HepG2 (cell line): Measurements from ENCODE around the gene ARL17A.
"Not testable (repeated sequence)": the region's sequence is repeated elsewhere in the genome, so short reads cannot be mapped to it uniquely, and the experiment has no call there.

ENCODE experiments used
- ELF1 ChIP-seq: sonication (generic); formaldehyde crosslinking; IDR thresholded peaks from 2 replicates; pipeline ENCODE4 v1.4.0; 2020; ENCODE audit warnings: missing genetic modification reagents
- KAT7 ChIP-seq: IDR thresholded peaks from 2 replicates; pipeline ENCODE4 v1.6.1; 2018; ENCODE audit warnings: borderline replicate concordance, missing compliant biosample characterization
- PAX8 ChIP-seq: sonication (generic); formaldehyde crosslinking; IDR thresholded peaks from 2 replicates; pipeline ENCODE4 v1.8.0; 2022; ENCODE audit warnings: mild to moderate bottlenecking, missing genetic modification reagents, borderline replicate concordance
- ZNF180 ChIP-seq: sonication (generic); formaldehyde crosslinking; IDR thresholded peaks from 2 replicates; pipeline ENCODE4 v1.4.0; 2020; ENCODE audit warnings: low read depth, missing genetic modification reagents, borderline replicate concordance
- ZNF20 ChIP-seq: sonication (generic); formaldehyde crosslinking; IDR thresholded peaks from 2 replicates; pipeline ENCODE4 v1.4.0; 2020; ENCODE audit warnings: mild to moderate bottlenecking, moderate library complexity, missing genetic modification reagents
- ZNF792 ChIP-seq: IDR thresholded peaks from 2 replicates; pipeline ENCODE4 v1.6.1; 2016
- TF ChIP-seq, protein P1 (sequence below): sonication (generic); formaldehyde crosslinking; IDR thresholded peaks from 2 replicates; pipeline ENCODE4 v1.5.0; 2020; ENCODE audit warnings: mild to moderate bottlenecking, missing genetic modification reagents, moderate library complexity
- TF ChIP-seq, protein P2 (sequence below), 2 experiments: sonication (generic) in 1 of 2; formaldehyde crosslinking in 1 of 2; IDR thresholded peaks; 2 replicates each; pipeline versions ENCODE4 v1.4.0 to v1.6.1; 2018 to 2020; ENCODE audit warnings: missing genetic modification reagents in 2 of 2, borderline replicate concordance in 1 of 2, low read depth in 1 of 2, mild to moderate bottlenecking in 1 of 2, missing biosample characterization in 1 of 2
- TF ChIP-seq, protein P3 (sequence below): sonication (generic); formaldehyde crosslinking; IDR thresholded peaks from 2 replicates; pipeline ENCODE4 v1.5.1; 2020; ENCODE audit warnings: mild to moderate bottlenecking, missing genetic modification reagents, moderate library complexity
- TF ChIP-seq, protein P4 (sequence below): sonication (generic); formaldehyde crosslinking; IDR thresholded peaks from 2 replicates; pipeline ENCODE4 v1.4.0; 2020; ENCODE audit warnings: missing genetic modification reagents

DNA sequence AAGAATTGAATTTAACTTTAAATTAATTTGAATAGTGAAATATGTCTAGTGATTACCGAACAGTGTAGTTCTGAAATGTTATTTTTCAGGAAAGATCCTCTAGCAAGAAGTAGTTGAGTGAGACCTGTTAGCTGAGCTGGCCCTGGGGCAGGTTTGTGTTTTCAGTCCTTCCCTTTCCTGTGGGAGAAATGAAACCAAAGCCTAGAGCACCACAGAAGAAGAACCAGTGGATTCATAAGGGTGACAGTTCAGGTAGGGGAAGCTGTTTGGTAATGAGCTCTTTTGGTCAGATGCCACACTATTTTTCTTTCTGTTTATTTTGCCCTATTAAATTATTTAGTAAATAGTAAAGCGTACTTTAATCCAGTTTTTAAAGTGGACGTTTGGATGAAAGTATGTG, 37.6 kb upstream of the ARL17A start:
- TF ChIP-seq, protein P1, sequence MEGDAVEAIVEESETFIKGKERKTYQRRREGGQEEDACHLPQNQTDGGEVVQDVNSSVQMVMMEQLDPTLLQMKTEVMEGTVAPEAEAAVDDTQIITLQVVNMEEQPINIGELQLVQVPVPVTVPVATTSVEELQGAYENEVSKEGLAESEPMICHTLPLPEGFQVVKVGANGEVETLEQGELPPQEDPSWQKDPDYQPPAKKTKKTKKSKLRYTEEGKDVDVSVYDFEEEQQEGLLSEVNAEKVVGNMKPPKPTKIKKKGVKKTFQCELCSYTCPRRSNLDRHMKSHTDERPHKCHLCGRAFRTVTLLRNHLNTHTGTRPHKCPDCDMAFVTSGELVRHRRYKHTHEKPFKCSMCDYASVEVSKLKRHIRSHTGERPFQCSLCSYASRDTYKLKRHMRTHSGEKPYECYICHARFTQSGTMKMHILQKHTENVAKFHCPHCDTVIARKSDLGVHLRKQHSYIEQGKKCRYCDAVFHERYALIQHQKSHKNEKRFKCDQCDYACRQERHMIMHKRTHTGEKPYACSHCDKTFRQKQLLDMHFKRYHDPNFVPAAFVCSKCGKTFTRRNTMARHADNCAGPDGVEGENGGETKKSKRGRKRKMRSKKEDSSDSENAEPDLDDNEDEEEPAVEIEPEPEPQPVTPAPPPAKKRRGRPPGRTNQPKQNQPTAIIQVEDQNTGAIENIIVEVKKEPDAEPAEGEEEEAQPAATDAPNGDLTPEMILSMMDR (CRISPR knock-in tag) = not testable (repeated sequence)
- TF ChIP-seq PAX8 (CRISPR knock-in tag); ZNF180 (CRISPR knock-in tag); ZNF792 (CRISPR knock-in tag); KAT7; ELF1 (CRISPR knock-in tag); ZNF20 (CRISPR knock-in tag): not testable (repeated sequence)
- TF ChIP-seq, protein P2, sequence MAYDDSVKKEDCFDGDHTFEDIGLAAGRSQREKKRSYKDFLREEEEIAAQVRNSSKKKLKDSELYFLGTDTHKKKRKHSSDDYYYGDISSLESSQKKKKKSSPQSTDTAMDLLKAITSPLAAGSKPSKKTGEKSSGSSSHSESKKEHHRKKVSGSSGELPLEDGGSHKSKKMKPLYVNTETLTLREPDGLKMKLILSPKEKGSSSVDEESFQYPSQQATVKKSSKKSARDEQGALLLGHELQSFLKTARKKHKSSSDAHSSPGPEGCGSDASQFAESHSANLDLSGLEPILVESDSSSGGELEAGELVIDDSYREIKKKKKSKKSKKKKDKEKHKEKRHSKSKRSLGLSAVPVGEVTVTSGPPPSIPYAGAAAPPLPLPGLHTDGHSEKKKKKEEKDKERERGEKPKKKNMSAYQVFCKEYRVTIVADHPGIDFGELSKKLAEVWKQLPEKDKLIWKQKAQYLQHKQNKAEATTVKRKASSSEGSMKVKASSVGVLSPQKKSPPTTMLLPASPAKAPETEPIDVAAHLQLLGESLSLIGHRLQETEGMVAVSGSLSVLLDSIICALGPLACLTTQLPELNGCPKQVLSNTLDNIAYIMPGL (CRISPR knock-in tag; IDR thresholded peaks at IDR 0.05; ENCODE audit: borderline replicate concordance in 1 of 2, low read depth in 1 of 2) = not testable (repeated sequence)
- TF ChIP-seq, protein P3, sequence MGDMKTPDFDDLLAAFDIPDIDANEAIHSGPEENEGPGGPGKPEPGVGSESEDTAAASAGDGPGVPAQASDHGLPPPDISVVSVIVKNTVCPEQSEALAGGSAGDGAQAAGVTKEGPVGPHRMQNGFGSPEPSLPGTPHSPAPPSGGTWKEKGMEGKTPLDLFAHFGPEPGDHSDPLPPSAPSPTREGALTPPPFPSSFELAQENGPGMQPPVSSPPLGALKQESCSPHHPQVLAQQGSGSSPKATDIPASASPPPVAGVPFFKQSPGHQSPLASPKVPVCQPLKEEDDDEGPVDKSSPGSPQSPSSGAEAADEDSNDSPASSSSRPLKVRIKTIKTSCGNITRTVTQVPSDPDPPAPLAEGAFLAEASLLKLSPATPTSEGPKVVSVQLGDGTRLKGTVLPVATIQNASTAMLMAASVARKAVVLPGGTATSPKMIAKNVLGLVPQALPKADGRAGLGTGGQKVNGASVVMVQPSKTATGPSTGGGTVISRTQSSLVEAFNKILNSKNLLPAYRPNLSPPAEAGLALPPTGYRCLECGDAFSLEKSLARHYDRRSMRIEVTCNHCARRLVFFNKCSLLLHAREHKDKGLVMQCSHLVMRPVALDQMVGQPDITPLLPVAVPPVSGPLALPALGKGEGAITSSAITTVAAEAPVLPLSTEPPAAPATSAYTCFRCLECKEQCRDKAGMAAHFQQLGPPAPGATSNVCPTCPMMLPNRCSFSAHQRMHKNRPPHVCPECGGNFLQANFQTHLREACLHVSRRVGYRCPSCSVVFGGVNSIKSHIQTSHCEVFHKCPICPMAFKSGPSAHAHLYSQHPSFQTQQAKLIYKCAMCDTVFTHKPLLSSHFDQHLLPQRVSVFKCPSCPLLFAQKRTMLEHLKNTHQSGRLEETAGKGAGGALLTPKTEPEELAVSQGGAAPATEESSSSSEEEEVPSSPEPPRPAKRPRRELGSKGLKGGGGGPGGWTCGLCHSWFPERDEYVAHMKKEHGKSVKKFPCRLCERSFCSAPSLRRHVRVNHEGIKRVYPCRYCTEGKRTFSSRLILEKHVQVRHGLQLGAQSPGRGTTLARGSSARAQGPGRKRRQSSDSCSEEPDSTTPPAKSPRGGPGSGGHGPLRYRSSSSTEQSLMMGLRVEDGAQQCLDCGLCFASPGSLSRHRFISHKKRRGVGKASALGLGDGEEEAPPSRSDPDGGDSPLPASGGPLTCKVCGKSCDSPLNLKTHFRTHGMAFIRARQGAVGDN (CRISPR knock-in tag) = not testable (repeated sequence)
- TF ChIP-seq, protein P4, sequence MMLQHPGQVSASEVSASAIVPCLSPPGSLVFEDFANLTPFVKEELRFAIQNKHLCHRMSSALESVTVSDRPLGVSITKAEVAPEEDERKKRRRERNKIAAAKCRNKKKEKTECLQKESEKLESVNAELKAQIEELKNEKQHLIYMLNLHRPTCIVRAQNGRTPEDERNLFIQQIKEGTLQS = not testable (repeated sequence)
